MM.1S (cell line): ENCODE data around the gene PTPN13.

Experiments
- CTCF ChIP-seq: fragments of 300-600 bp; sonication (generic); IDR thresholded peaks from 2 replicates; pipeline ENCODE4 v1.5.1; 2016; ENCODE audit warnings: antibody characterized with exemption, low read length, mixed read lengths
- EZH2 ChIP-seq: fragments of 300-600 bp; sonication (generic); optimal IDR thresholded peaks from 2 replicates; pipeline ENCODE3; 2017; ENCODE audit warnings: low read depth, mild to moderate bottlenecking, antibody characterized with exemption, low read length, mixed read lengths
- EZH2phosphoT487 ChIP-seq: fragments of 300-600 bp; sonication (generic); IDR thresholded peaks from 2 replicates; pipeline ENCODE4 v1.6.1; 2018; ENCODE audit warnings: antibody characterized with exemption, low read length

- TF ChIP-seq CTCF (no peak), EZH2phosphoT487 (no peak), EZH2 (no peak)
Measured at GRCh38 chr4:86791126-86791525, 197.0 kb downstream of the PTPN13 start.
